ENCODE data around the gene SORL1-AS1.

SORL1-AS1 gene

GRCh38 chr11:121449626-121450025 lies 3.1 kb downstream of the SORL1-AS1 start:
- no peak for TF ChIP-seq CTCF (conservative IDR thresholded peaks at IDR 0.05; ENCODE audit: low read depth)
- DNase-seq (ENCODE audit: low spot score): no peak
- no peak overlapping the region for H3K27ac ChIP-seq
- ChIA-PET CTCF (interaction anchor here (1.4 kb wide), 1 partner anchor 142 kb away, joined by 6 read pairs; no protein-coding TSS in a partner anchor), POLR2A (ENCODE audit: low non-redundant PET) (no interaction called here)

- no peak for TF ChIP-seq CTCF (conservative IDR thresholded peaks at IDR 0.05; ENCODE audit: low read depth)
- DNase-seq (ENCODE audit: low spot score): no peak
- ChIA-PET CTCF (interaction anchor here (1.4 kb wide), 1 partner anchor 142 kb away, joined by 6 read pairs; no protein-coding TSS in a partner anchor), POLR2A (ENCODE audit: low non-redundant PET) (no interaction called here)
- no peak overlapping the region for H3K27ac ChIP-seq
Measured at GRCh38 chr11:121449123-121449522, 3.6 kb downstream of the SORL1-AS1 start.

- no peak for DNase-seq (ENCODE audit: low spot score)
- ChIA-PET CTCF (no interaction called here), POLR2A (ENCODE audit: low non-redundant PET) (no interaction called here)
- H3K27ac ChIP-seq: no peak overlapping the region
- no peak for TF ChIP-seq CTCF (conservative IDR thresholded peaks at IDR 0.05; ENCODE audit: low read depth)
Measured at GRCh38 chr11:121448431-121448941, 4.3 kb downstream of the SORL1-AS1 start.

GRCh38 chr11:121448011-121448410 lies 4.8 kb downstream of the SORL1-AS1 start:
- no peak overlapping the region for H3K27ac ChIP-seq
- TF ChIP-seq CTCF (conservative IDR thresholded peaks at IDR 0.05; ENCODE audit: low read depth): no peak
- CTCF ChIA-PET: no interaction called here
- DNase-seq (ENCODE audit: low spot score): no peak
- POLR2A ChIA-PET (ENCODE audit: low non-redundant PET): no interaction called here

- no peak overlapping the region for H3K27ac ChIP-seq
- no peak for TF ChIP-seq CTCF (conservative IDR thresholded peaks at IDR 0.05; ENCODE audit: low read depth)
- ChIA-PET CTCF (interaction anchor here (0.5 to 0.6 kb wide), 3 partner anchors 31 to 144 kb away, joined by 3 to 7 read pairs (median 3); no protein-coding TSS in a partner anchor), POLR2A (ENCODE audit: low non-redundant PET) (interaction anchor here (0.6 kb wide), 1 partner anchor 70 kb away, joined by 3 read pairs; no protein-coding TSS in a partner anchor)
- DNase-seq (ENCODE audit: low spot score): no peak
Measured at GRCh38 chr11:121446752-121447156, 6.0 kb downstream of the SORL1-AS1 start.

- H3K27ac ChIP-seq: no peak overlapping the region
- ChIA-PET POLR2A (ENCODE audit: low non-redundant PET) (no interaction called here), CTCF (no interaction called here)
Measured at GRCh38 chr11:121445071-121445768, 7.5 kb downstream of the SORL1-AS1 start.

More at GRCh38 chr11:121445071-121445768, 7.5 kb downstream of the SORL1-AS1 start:
- no peak for DNase-seq (ENCODE audit: low spot score)
- TF ChIP-seq CTCF (conservative IDR thresholded peaks at IDR 0.05; ENCODE audit: low read depth): no peak
